CD4-positive, alpha-beta T cell treated with Interleukin-6 at 100 ng/mL for 8 hours (primary cell): ENCODE data around the gene ACP1.

Source experiments
- DNase-seq: peaks from one replicate; pipeline ENCODE4 v3.0.0-alpha.2; 2020; ENCODE audit warnings: mixed read lengths, low spot score

ACP1 gene

DNA sequence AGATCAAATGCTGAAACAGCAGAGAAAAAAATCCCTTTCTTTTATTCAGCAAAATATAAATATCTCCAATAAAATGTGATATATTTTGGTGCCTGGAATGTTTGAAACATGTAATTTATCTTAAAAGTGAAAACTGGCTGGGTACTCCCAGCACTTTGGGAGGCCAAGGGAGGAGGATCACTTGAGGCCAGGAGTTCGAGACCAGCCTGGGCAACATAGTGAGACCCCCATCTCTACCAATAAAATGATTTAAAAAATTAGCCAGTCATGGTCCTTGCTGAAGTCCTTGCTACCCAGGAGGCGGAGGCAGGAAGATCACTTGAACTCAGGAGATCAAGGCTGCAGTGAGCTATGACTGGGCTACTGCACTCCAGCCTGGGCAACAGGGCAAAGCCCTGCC lies 9.6 kb upstream of the ACP1 start:
- no peak for DNase-seq

DNA sequence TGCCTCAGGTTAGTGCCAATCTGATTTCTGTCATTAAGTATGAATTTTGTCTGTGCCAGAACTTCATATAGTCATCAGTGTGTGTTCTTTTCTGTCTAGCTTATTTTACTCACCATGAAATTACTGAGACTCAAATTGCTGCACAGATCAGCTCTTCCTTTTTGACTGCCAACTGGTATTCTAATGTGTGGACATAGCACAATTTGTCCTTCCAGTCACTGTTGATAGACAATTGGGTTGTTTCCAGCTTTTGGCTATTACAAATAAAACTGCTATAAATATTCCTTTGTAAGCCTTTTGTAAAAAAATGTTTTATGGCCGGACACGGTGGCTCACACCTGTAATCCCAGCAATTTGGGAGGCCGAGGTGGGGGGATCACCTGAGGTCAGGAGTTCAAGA lies 8.7 kb upstream of the ACP1 start:
- no peak for DNase-seq

DNA sequence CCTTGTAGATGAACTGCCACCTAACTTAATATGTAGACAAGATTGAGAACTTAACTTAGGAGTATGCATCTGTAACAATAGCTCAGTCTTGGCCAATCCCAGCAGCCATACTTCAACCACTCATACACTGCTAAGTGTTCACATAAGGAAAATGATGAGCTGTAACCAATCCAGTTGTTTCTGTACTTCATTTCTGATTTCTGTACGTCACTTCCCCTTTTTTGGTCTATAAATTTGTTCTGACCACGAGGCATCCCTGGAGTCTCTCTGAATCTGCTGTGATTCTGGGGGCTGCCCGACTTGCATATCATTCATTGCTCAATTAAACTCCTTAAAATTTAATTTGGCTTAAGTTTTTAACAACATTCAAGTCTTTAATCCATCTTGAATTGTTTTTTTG lies 7.3 kb upstream of the ACP1 start:
- DNase-seq, result no peak

DNA sequence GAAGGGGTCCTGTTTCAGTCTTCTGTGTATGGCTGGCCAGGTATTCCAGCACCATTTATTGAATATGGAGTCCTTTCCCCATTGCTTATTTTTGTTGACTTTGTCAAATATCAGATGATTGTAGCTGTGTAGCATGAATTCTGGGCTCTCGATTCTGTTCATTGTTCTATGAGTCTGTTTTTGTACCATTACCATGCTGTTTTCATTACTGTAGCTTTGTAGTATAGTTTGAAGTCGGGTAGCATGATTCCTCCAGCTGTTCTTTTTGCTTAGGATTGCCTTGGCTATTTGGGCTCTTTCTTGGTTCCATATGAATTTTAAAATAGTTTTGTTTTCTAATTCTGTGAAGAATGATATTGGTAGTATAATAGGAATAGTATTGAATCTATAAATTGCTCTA lies 6.9 kb upstream of the ACP1 start:
- no peak for DNase-seq

- no peak for DNase-seq
Observed at GRCh38 chr2:258933-259332, 5.8 kb upstream of the ACP1 start.

DNA sequence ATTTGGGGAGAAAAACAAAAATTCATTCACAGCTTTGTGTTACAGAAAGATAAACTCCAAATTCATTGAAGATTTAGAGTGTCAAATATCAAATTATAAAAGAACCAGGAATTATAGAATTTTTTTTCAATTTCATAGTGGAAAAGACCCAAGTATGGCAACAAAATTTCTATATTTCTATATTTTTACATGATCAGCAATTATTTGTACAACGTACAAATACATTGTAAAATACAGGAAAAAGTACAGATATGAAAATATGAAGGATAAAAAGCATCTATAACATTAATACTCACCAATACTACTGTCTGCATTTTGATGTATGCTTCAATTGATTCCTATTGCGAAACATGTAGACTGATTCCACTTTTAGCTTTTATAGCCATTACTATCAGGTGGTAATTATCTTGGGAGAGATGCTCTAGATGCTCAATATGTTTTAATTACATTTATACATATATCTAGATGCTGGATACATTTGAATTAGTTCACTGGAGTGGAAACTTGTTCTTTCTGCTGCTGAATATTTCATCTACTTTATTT lies 4.9 kb upstream of the ACP1 start:
- DNase-seq, result no peak

DNA sequence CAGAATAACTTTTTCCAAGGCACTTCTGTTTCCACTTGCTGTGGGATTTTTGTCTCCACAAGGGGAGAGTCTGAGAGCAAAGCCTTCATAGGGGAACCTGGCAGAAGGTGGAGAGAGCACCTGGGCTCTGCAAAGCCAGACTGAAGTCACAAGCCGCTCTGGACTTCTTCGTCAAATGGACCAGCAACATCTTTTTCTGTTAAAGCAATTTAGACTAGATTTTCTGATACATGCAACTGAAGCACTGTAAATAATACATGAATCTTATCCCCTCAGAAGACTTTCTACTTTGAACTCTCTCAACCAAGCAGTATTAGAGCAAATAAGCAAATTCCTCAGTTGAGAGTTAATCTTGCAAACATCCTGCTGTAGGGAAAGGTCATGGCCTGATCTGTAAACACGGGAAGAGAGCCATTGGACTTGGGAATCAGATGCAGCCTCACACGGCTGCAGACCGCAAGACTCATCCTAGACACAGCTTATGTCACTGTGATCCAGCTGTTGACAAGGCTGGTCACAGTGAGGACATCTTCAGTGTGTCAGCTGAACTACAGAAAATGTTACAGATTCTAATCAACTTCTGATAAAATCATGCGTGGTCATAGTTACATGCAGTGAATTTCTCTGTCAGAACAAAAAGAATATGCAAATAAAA lies 4.1 kb upstream of the ACP1 start:
- no peak for DNase-seq

DNA sequence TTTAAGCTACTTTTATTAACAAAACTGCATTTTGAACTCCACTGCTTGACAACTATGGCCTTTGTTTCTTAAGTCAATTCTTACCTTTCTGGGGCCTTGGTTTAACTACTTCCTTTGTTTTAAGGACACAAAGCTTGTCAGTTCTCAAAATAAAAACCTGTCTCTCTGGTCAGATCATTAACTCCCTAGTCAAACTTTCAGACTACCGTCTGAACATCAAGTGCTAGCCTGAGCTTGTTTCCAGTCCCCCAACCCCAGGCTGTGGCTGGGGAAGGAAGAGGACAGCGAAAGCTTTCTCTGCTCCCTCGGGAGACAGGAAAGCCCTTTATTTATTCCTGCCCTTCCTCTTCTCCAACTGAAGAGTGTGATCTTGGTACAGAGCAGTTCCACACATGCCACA lies 2.6 kb upstream of the ACP1 start:
- DNase-seq, result no peak

DNA sequence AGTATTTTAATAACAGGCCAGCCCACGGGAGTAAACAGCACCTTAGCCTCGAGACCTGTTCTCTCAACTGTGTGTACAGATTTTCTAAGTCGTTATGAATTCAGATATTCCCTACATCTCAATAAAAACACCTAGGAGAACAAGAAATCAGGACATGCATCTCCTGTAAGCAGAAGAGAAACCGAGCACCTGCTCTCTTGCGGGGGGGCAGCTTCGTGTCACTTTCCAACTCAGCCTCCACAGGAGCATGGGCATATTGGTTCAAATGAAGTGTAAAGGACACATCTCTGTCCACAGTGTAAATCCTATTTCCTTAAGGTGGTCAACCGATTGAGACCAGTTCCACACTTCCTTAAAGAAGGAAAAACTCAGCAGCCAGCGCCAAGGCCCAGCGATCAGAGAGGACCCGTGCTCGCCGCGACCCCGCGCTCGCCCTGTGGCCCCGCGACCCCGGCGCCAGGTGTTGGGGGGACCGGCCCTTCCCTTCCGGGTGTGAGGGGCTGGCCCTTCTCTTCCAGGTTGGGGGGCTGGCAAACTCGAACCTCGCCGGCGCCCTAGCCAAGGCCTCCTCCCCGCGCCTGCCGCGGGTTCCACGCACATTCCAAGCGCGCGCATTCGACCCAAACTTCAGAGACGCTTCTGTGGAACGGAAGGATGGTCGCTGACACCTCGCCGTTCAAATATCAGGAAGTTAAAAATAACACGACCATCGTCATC lies 1.6 kb upstream of the ACP1 start:
- DNase-seq, result no peak

- peak; percentile 51 for DNase-seq
Observed at GRCh38 chr2:263774-264492, 814 bp upstream of the ACP1 start, which contains the start of gene SH3YL1. TSS of gene SH3YL1 (minus strand) at chr2:264032. CDS start at chr2:263984, 48 bp downstream.

GRCh38 chr2:268323-268722 lies 3.6 kb downstream of the ACP1 start:
- no peak for DNase-seq

GRCh38 chr2:269356-270030 lies 4.7 kb downstream of the ACP1 start:
- DNase-seq, result no peak

GRCh38 chr2:270861-271260 lies 6.1 kb downstream of the ACP1 start:
- DNase-seq, result no peak

DNA sequence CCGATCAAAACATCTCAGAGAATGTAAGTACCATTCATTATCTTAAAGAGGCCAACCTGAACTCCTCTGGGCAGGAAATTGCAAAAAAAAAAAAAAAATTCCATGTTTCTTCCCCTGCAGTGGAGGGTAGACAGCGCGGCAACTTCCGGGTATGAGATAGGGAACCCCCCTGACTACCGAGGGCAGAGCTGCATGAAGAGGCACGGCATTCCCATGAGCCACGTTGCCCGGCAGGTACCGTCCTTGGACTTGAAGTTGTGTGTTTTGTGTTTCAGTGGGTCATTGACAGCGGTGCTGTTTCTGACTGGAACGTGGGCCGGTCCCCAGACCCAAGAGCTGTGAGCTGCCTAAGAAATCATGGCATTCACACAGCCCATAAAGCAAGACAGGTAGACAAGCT lies 7.2 kb downstream of the ACP1 start:
- DNase-seq, result no peak

DNA sequence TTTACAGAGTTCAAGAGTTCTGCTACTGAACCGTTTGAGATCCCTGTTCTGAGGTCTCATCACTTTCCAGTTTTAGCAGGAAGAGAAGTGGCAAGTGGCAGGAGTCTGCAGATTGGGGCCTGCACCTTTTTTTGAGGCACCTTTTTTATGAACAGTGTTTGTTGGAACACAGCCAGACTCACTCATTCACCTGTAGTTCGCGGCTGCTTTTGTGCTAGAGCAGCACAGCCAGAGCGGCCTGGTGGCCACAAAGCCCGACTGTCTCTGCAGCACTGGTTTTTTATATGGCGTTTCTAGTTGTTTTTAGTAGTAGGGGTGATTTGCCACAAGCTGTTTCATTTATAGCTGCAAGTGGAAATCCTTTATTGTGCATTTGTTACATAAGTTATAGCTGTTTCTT lies 8.6 kb downstream of the ACP1 start:
- DNase-seq, result no peak

DNA sequence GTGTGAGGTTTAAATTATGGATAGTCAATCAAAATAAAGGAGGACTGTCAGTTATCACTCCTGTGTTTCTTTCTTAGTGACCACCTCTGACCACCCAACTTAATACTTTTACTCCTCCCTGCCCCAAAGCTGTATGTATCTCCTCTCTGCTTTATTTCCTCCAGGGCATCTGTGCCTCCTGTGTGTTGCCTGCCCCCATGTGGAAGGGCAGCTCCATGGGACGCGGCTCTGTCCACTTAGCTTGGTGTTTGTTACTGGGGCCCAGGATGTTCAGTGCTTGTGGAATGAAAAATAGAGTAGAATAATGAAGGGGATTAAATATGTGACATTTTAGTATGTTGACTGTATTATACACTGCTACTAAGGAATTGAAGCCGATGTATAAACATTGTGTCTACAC lies 9.8 kb downstream of the ACP1 start:
- DNase-seq, result no peak

DNA sequence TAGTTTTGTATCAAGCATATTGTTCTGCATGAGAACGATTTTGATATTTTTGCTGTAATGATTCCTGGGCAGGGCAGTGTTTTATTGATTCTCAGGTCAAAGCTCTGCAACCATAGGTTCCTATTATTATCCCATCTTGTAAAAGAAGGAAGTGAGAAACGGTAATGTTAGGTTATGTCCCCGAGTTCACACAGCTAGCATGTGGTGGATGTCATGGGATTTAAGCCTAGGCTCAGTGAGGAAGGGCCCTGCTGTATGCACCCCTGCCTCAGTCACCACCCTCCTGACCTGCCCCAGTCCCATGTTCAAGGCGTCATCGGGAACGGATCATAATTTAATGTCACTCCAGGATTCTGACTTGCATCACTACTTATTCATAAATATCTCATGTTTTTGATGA lies 10.7 kb downstream of the ACP1 start:
- DNase-seq, result no peak

DNA sequence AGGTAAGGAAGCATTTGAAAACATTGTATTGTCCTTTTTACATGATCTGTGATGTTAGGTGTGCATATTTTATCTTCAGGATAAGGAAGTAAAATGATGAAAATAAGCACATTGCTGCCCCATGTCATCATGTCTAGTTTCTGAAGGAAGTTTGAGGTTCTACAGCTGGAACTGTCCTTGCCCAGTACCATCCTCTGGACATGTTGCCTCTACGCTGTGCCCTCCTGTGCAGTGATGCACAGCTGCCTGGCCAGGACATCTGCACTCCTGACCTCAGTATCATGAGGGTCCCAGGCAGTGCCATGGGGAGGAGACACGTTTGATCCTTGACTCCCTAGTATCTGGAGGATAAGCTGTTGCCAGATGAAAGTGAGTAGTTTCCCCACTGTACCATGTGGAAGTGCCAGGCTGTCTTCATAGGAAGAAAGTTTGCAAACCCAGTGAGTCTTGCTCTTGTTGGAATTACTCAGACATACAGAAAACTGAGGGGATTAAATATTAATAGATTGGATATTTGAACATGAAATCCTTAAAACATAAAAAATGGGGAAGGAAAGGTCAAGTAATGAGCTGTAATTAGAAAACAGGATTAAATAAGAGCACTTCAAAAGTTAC lies 13.7 kb downstream of the ACP1 start:
- DNase-seq, result no peak

DNA sequence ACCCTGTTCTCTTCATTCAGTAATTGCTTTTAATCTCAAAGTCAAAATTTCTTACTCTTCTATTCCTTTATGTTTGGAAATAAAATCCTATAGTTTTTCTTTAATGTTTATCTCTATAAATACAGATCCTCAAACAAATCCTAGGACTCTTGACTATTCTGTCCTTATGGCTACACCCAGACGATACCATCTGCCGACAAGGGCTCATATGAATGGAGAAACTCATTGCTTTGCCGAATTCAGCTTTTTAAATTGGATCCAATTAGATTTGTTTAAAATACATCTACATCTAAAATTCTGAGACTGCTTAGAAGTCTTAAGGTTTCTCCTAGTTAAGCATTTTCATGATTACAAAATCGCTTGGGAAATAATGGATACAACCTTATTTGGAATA lies 14.2 kb downstream of the ACP1 start:
- no peak for DNase-seq

GRCh38 chr2:279366-279765 lies 14.6 kb downstream of the ACP1 start:
- DNase-seq, result no peak

DNA sequence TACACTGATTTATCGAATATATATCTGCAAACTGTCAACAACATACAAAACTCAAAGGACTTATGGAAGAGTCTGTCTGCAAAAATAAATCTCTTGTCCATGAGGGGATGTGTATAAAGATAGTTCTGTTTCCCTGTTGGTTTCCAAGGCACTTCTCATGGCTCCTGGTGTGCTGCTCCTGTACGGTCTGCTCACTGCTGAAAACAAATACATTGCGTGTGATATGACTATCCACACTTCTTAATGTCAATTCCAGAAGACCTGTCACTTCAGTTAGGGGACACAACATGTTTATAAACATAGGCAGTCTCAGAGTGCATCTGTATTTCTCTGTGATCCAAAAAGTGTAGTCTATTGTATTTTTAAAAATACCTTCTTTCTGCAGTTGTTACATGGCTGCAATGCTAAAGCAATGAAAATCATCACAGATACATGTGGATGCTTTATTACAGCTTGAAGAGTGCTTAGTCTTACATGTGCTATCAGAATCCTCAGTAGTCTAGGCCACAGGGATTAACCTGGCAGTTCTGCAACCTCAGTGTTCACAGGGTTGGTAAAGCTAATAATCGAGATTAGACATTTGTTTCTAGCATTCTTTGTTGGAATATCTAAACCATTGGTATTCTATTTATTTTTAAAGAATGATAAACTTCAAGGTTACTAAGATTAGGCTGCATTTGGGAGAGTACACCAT lies 15.4 kb downstream of the ACP1 start:
- no peak for DNase-seq
